HG03354 (cell line): ENCODE data around the gene FRS3.
"Not testable (repeated sequence)": the region's sequence is repeated elsewhere in the genome, so short reads cannot be mapped to it uniquely, and the experiment has no call there.

Experiments
- ATAC-seq: cut with Tn5 transposase; IDR thresholded peaks from one replicate; pipeline ENCODE4 v1.9.1; 2021; ENCODE audit warnings: mild to moderate bottlenecking; ENCODE audit not compliant: unreplicated experiment, poor library complexity, severe bottlenecking

Gene FRS3

GRCh38 chr6:41779788-41780550 lies at the start of gene FRS3:
TSS of gene FRS3 (minus strand) at chr6:41779900. CDS start at chr6:41776987, 2,913 bp downstream.
- ATAC-seq, result peak; percentile 95

- ATAC-seq, result no peak
Observed at GRCh38 chr6:41826343-41827022, 46.8 kb upstream of the FRS3 start.

- no peak for ATAC-seq
Observed at GRCh38 chr6:41824571-41825569, 45.2 kb upstream of the FRS3 start.

GRCh38 chr6:41823178-41823577 lies 43.5 kb upstream of the FRS3 start:
- no peak for ATAC-seq

GRCh38 chr6:41822021-41822420 lies 42.3 kb upstream of the FRS3 start:
- no peak for ATAC-seq

GRCh38 chr6:41821266-41821665 lies 41.6 kb upstream of the FRS3 start:
- no peak for ATAC-seq

- no peak for ATAC-seq
Observed at GRCh38 chr6:41818271-41819054, 38.8 kb upstream of the FRS3 start.

- no peak for ATAC-seq
Observed at GRCh38 chr6:41815587-41815986, 35.9 kb upstream of the FRS3 start.

- no peak for ATAC-seq
Observed at GRCh38 chr6:41814629-41815028, 34.9 kb upstream of the FRS3 start.

GRCh38 chr6:41813956-41814355 lies 34.3 kb upstream of the FRS3 start:
- no peak for ATAC-seq

- no peak for ATAC-seq
Observed at GRCh38 chr6:41813469-41813868, 33.8 kb upstream of the FRS3 start.

- not testable (repeated sequence) for ATAC-seq
Observed at GRCh38 chr6:41811946-41812345, 32.2 kb upstream of the FRS3 start.

- ATAC-seq, result no peak
Observed at GRCh38 chr6:41811095-41811494, 31.4 kb upstream of the FRS3 start.

GRCh38 chr6:41805830-41806774 lies 26.4 kb upstream of the FRS3 start:
- ATAC-seq, result no peak

GRCh38 chr6:41801380-41801779 lies 21.7 kb upstream of the FRS3 start:
- ATAC-seq, result no peak

- ATAC-seq, result no peak
Observed at GRCh38 chr6:41799559-41799911, 19.8 kb upstream of the FRS3 start.

GRCh38 chr6:41798901-41799558 lies 19.3 kb upstream of the FRS3 start:
- no peak for ATAC-seq

- ATAC-seq, result no peak
Observed at GRCh38 chr6:41796474-41796873, 16.8 kb upstream of the FRS3 start.
